BE2C (cell line): ENCODE measurements around the gene ZSWIM9.
"Not testable (repeated sequence)": the region's sequence is repeated elsewhere in the genome, so short reads cannot be mapped to it uniquely, and the experiment has no call there.

Experiments
- DNase-seq: peaks from one replicate; pipeline ENCODE4 v3.0.0-alpha.2; 2020
- H3K27me3 ChIP-seq: fragments of 250-450 bp; sonication (Bioruptor Pico); 2 replicates; pipeline ENCODE4 v1.5.1; 2020; ENCODE audit warnings: mild to moderate bottlenecking
- H3K36me3 ChIP-seq: fragments of 250-450 bp; sonication (Bioruptor Pico); 2 replicates; pipeline ENCODE4 v1.5.1; 2020; ENCODE audit warnings: mild to moderate bottlenecking
- H3K4me1 ChIP-seq: fragments of 250-450 bp; sonication (Bioruptor Pico); 2 replicates; pipeline ENCODE4 v1.5.1; 2020
- H3K4me3 ChIP-seq: 2 replicates; pipeline ENCODE4 v1.5.1; 2011; ENCODE audit warnings: low read depth, low read length
- H3K9me3 ChIP-seq: fragments of 250-450 bp; sonication (Bioruptor Pico); 2 replicates; pipeline ENCODE4 v1.5.1; 2020
- TF ChIP-seq, protein P1 (sequence below): IDR thresholded peaks from 2 replicates; pipeline ENCODE4 v1.5.1; 2012; ENCODE audit warnings: mild to moderate bottlenecking, low read depth, low read length

Gene ZSWIM9

DNA sequence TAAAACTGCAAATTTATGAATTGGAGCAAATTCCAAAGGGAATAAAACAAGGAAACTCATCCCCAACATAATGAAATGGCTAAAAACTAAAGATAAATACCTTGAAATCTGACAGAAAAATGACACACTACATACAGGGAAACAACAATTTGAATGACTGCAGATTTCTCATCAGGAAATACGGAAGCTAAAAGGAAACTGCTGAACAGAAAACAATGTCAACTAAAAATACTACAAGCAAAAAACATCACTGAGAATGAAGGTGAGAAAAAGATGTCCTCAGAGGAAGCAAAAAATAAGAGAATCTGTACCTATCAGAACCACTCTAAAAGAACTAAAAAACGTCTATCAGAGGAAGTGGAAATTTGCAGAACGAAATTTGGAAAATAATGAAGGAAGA, 39.5 kb downstream of the ZSWIM9 start:
- TF ChIP-seq, protein P1, sequence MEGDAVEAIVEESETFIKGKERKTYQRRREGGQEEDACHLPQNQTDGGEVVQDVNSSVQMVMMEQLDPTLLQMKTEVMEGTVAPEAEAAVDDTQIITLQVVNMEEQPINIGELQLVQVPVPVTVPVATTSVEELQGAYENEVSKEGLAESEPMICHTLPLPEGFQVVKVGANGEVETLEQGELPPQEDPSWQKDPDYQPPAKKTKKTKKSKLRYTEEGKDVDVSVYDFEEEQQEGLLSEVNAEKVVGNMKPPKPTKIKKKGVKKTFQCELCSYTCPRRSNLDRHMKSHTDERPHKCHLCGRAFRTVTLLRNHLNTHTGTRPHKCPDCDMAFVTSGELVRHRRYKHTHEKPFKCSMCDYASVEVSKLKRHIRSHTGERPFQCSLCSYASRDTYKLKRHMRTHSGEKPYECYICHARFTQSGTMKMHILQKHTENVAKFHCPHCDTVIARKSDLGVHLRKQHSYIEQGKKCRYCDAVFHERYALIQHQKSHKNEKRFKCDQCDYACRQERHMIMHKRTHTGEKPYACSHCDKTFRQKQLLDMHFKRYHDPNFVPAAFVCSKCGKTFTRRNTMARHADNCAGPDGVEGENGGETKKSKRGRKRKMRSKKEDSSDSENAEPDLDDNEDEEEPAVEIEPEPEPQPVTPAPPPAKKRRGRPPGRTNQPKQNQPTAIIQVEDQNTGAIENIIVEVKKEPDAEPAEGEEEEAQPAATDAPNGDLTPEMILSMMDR, result no peak
- no peaks in the 10 kb centered on the region for H3K36me3 ChIP-seq

DNA sequence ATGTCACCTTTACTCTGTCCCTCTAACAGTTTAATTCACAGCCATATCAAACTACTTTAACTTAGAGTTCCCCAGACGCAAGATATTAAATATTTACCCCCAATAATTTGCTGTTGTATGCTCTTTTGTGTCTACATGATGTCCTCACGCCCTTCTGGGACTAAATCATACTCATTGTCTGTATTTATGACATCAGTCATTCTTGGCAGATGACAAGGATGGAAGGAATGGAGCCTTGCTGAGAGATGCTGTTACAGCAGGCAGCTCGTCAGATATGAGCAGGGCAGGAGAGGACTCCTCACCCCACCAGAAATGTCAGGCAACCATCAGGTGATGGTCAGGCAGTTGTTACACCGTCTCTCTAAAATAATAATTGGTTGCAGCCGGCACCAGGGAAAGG, 43.5 kb downstream of the ZSWIM9 start:
- no peaks in the 10 kb centered on the region for H3K9me3 ChIP-seq
- H3K36me3 ChIP-seq, result no peaks in the 10 kb centered on the region
- H3K4me1 ChIP-seq, result no peaks in the 10 kb centered on the region
- H3K4me3 ChIP-seq, result no peak overlapping the region
- DNase-seq, result no peak
- TF ChIP-seq, protein P1, result no peak
- H3K27me3 ChIP-seq, result no peaks in the 10 kb centered on the region; the same call in 1 of the 2 replicates

More for the DNA sequence above, 39.5 kb downstream of the ZSWIM9 start:
- Histone ChIP-seq H3K27me3 (no peaks in the 10 kb centered on the region; the same call in 1 of the 2 replicates), H3K4me3 (no peak overlapping the region), H3K4me1 (no peaks in the 10 kb centered on the region), H3K9me3 (no peaks in the 10 kb centered on the region)
- no peak for DNase-seq

DNA sequence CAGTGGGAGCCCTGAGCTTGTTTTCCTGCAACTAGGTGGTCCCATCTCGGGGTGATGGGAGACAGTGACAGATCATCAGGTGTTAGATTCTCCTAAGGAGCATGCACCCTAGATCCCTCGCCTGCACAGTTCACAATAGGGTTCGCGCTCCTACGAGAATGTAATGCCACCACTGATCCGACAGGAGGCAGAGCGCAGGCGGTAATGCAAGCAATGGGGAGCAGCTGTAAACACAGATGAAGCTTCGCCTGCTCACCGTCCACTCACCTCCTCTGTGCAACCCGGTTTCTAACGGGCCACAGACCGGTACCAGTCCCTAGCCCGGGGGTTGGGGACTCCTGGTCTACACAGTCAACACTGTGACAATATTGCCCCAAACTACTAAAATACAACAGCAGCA, 46.5 kb downstream of the ZSWIM9 start:
- TF ChIP-seq, protein P1, result no peak
- no peak overlapping the region for H3K4me3 ChIP-seq
- no peaks in the 10 kb centered on the region for H3K27me3 ChIP-seq
- no peaks in the 10 kb centered on the region for H3K4me1 ChIP-seq
- DNase-seq, result no peak
- H3K36me3 ChIP-seq, result no peaks in the 10 kb centered on the region
- no peaks in the 10 kb centered on the region for H3K9me3 ChIP-seq

DNA sequence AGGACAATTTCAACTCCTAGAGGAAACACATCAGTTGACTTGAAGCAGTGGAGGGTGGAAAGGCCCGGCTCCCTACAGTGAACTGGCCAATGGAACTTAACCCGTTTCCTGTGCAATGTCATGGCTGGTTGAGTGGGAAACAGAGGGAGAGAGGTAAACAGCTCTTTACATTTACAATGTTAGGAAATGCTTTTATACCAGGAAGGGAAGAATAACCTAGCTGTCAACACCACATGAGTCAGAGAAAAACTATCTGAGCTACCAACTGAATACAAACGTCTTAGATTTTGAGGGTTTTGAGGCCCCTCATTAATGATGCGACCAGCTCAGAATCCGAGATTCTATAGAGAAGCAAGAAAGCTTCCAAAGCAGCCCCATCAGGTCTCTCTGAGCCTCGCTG, 48.5 kb downstream of the ZSWIM9 start:
- H3K36me3 ChIP-seq, result no peaks in the 10 kb centered on the region
- no peaks in the 10 kb centered on the region for H3K27me3 ChIP-seq
- DNase-seq, result no peak
- no peaks in the 10 kb centered on the region for H3K9me3 ChIP-seq
- H3K4me1 ChIP-seq, result no peaks in the 10 kb centered on the region
- no peak overlapping the region for H3K4me3 ChIP-seq
- TF ChIP-seq, protein P1, result no peak

DNA sequence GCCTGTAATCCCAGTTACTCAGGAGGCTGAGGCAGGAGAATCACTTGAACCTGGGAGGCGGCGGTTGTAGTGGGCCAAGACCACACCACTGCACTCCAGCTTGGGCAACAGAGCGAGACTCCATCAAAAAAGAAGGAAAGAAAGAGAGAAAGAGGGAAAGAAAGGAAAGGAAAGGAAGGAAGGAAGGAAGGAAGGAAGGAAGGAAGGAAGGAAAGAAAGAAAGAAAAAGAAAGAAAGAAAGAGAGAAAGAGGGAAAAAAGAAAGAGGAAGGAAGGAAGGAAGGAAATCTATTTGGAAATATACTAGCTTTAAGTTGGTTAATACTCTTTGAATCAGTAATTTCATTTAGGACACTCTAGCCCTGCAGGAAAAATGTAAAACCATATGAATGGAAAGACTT, 50.3 kb downstream of the ZSWIM9 start:
- H3K27me3 ChIP-seq, DNase-seq, H3K4me1 ChIP-seq, H3K9me3 ChIP-seq, H3K4me3 ChIP-seq, H3K36me3 ChIP-seq: not testable (repeated sequence)

DNA sequence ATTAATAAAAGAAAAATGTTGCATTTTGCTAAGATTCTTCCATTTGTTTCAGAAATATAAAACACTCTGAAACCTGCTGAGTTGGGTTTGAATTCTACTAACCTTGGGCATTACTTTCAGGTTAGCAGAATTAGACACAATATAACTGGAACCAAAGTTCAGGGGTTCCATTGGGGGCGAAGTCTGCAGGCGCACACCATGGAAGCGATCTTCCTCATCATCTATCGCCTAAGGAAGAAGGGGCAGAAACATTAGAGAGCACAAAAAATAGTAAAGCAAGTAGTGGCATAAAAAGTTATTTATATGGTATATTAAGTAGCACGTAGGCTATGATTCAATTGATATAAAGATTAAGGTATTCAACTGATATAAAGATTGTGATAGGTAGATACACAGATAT, 51.1 kb downstream of the ZSWIM9 start:
- DNase-seq, result no peak
- no peak overlapping the region for H3K4me3 ChIP-seq
- no peaks in the 10 kb centered on the region for H3K27me3 ChIP-seq
- TF ChIP-seq, protein P1, result no peak
- H3K9me3 ChIP-seq, result no peaks in the 10 kb centered on the region
- no peaks in the 10 kb centered on the region for H3K4me1 ChIP-seq
- H3K36me3 ChIP-seq, result no peaks in the 10 kb centered on the region

DNA sequence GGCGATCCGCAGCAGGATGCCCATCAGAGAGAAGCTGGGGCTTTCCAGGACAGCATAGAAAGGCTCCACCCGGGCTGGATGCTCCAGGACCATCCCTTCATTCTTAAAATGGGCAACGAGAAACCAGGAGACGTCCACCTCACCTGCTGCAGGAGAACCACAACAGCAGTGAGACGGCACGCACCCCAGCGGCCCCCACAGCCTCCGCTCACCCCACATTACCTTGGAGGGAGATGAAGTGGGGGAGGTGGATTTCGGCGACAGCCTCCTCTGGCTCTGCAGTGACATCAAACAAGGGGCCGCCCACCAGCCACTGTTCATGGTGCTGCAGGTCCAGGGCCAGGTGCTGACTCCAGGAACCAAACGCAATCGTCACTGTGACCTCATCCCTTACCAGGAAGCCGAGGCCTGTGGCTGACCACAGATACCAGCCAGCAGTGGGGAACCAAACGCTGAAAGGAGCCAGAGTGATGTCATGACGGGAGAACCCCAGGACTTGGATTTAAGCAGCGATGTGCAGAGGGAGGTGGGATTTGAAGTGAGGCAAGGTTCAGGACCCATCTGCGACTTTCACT, 60.2 kb downstream of the ZSWIM9 start:
- Histone ChIP-seq H3K4me3 (no peak overlapping the region), H3K27me3 (no peaks in the 10 kb centered on the region), H3K4me1 (no peaks in the 10 kb centered on the region), H3K36me3 (peaks cover 4% of the 10 kb centered on the region), H3K9me3 (no peaks in the 10 kb centered on the region)
- no peak for DNase-seq
- TF ChIP-seq, protein P1, result no peak
